T follicular helper cell (primary cell): ENCODE results near the gene DNAL4.

ENCODE experiments used
- DNase-seq: peaks from one replicate; pipeline ENCODE4 v3.0.0-alpha.2; 2020; ENCODE audit warnings: low read depth

The DNAL4 gene

DNA sequence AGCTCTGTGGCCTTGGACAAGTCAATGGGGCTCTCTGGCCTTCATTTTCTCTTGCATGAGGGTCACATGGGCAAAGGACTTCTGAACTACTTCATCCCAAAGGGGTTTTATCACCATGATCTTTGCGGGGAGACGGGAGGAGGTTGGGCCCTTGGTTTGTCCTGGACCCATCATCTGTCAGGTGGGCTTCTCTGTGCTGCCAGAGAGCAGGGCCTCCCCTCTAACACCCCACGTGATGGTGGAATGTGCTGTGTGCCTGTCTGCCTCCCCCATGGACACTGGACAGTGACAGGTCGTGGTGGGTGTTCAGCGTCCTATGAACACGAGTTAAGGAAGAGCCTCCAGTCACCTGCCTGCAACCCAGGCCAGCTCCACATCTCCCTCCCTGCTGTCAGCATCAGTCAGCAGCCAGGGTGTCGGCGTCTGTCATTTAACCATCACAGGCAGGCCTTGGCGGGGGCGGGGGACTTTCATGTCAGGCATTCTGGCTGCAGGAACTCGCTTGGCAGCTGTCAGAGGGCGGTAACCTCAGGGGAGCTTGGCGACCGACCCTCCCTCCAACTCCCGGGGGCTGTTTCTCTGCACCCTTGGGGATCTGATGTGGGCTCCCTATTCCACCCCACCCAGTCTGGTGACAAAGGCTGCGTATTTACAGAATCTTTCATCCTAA lies 35.5 kb downstream of the DNAL4 start:
- peak; percentile 64 for DNase-seq

DNA sequence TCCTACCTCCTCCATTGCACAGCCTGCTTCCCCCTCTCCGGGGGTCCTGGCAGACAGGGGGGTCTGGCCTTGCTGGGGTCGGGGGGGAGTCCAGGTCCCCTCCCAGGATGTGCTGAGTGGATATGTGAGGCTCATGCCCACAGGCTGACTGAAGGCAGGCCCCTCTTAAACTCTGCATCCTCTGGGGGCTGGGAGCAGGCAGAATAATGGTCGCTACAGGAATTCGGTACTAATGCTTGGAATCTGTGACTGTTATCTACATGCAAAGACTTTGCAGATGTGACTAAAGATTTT lies 36.5 kb downstream of the DNAL4 start:
- no peak for DNase-seq

DNA sequence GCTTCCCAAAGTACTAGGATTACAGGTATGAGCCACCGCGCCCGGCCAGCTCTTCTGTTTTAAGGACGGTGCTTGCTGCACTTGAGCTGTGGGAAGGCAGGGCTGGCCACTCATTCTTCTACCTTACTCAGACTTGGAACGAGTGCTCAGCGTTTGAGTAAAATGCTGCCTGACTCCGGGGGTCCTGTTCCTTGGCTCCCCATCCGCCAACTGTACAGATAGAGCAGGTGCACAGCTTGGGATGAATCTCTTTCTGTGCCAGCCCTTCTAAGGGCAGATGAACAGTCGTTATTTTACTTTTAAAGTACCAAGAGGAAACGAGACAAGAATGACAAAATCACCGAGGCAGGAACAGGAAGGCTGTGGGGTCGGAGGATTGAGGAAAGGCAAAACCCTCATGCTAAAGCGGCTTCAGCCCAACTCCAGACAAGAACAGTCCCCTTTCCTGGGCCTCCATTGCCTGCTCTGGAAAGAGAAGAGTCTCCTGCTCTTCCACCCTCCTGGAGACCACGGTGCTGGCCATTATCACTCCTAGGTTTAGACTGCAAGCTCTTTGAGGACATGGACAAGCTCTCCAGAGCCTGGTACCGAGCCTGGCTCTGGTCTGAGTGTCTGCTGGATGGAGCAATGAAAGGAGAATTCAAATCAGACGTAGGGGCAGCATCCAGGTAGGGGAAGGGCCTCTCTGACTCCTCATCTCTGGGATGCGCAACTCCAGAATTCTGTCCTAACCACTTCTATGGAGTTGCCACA lies 37.1 kb downstream of the DNAL4 start:
- DNase-seq = no peak

DNA sequence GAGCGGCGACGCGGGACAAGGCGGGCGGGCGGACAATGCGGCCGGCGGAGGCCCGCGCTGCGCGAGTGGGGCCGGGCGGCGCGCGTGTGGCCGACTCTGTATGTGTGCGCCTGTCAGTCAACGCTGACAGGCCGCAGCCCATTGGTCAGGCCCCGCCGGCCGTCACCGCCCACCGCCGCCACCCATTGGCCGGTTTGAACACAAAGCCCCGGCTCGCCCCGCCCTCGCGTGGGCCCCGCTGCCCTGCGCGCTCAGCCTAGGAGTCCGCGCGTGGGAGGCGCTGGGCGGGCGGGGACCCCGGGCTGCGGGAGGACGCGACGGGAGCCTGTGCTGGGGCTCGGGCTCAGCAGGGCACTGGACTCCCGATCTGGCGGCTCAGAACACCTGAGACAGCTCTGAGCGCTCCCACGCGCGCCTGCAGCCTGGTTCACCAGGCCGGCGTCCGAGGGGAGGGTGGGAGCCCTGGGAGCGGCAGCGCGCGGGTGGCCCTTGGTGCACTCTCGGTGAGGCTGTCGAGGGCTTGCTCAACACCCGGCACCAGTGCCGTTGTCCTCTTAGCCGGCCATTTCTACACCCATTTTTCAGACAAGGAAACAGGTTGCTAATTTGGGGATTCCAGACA lies 37.9 kb downstream of the DNAL4 start, which contains the start of gene SUN2:
Gene SUN2 (minus strand): TSS at position 88 of the 622 bp plus-strand sequence. CDS start 3,370 bp downstream, outside the sequence.
- peak; percentile 90 for DNase-seq

DNA sequence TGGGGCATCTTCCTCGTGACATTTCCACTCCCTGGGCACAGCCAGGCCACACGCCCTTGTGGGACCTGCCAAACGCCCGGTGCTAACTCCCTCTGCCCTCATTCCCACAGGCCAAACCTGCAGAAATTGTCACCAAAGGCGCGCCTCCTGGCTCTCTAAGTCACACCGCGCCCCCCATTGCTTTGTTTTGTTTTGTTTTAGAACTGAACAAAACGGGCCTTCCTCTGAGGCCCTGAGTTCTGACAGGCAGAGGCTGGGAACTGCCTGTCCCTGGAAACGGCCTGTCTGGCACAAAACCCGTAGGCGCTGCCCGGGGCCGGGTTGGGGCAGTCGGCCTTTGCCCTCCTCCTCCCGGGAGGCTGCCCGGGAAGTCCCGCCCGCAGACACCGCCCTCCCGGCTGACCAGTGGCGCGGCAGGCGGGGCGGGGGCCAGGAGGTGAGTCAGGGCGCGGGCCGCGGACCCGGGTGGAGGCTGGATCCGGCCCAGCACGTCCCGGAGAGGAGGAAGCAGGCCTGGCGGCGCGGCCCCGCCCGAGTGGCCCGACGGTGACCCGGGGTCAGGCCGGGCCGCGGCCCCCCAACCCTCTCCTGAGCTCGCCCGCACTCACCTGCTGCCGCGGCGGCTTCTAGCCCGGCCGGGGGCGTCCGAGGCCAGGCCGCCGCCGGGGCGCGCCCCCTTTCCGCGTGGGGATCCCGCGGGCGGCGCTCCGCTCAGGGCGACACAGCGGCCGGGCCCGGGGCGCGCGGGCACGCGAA lies 38.6 kb downstream of the DNAL4 start:
- DNase-seq = peak; percentile 18

DNA sequence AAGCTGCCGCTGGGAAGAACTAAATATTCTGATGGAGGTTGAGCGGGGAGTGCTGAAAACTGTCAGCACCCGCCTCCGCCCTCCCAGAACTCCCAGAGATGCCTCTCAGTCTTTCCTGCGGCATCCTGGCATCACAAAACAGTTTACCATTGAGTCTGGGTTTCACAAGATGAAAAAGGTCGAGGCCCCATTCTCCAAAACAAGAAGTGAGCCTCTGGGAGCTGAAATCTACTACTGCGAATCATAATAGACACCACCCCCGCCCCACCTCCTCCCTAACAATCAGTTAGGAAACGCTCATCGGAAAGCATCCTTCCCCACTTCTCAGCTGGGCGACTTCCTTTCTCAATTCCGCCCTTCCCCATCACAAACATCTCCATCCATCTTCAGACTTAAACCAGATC lies 39.2 kb downstream of the DNAL4 start:
- no peak for DNase-seq

DNA sequence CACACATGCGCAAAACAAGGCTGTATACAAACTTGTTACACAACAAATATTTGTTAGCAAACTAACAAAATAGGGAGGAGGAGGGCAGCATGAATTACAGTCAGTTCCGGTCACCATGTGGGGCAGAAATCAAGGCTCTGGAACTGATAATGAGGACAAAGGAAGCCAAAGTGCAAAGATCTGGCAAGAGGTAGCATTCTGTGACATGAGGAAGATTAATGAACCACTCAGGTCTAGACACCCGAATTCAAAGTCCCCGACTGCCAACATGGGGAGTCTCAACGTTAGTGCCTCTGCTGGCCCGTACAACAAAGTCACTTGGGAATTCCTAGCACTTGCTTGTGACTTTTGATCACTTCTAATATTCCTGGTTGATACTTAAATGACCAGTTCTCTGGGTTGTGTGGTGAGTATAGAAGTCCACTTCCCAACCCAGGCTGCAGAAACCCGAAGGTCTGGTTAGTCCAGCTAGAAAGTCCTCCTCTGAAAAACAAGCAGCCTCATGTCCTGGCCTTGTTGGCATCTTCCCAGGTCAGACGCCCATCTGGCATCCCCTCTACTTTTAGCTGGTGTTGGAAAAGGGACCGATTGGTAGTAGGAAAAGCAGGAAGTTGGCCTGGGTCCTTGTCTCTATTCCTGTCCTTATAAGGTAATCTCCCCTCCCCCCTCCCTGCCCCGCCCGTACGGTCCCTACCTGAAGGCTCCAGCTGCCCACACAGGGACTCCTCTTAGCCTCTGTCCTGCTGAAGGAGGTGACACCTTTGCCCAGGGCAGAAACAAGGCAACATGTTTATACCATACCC lies 39.8 kb downstream of the DNAL4 start:
- DNase-seq = no peak

DNA sequence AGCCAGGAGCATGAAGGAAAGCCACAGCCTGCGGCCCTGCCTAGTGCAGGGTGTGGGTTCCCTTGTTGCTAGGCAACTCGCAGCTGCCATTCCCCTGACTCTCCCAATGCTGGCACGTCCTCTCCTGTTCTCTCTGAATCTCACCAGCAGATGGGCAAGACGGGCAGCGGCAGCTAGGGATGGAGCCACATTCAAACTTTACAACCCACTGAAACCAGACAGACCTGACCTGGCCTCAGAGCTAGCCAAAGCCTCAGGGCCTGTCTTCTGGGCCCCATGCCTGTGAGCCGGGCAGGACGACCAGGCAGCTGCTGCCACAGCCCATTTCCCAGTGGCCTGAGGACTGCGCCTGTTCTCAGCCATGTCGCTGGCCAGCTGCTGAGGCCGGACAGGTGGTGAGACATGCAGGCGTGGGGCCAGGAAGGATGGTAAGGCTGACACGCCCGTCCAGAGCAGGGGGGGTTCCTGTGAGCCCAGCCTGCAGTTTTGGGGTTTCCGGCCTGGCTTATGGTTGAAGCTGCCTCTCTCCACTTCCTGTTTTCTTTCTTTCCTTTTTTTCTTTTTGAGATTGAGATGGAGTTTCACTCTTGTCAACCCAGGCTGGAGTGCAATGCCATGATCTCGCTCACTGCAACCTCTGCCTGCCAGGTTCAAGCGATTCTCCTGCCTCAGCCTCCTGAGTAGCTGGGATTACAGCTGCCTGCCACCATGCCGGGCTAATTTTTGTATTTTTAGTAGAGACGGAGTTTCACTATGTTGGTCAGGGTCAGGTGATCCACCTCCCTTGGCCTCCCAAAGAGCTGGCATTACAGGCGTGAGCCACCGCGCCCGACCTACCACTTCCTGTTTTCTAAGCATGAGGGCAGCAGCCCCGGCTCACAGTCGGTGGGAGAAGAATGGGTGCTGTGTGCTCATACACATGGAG lies 42.3 kb downstream of the DNAL4 start:
- peak; percentile 56 for DNase-seq

DNA sequence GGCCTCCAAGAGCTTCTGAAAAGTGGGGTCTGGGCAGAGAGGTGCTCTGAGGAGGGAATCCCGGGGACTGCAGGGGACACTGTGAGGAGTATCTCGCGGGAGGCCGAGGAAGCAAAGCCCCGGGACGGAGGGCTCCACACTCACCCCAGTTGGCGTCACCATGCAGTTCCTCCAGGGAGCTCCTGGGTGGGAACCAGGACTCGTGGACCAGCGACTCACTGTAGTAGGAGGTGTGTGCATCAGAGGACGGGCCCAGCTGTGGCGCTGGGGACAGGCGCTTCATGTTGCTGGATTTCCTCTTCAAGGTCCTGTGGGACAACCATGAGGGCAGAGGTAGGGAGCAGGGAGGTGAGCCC lies 42.9 kb downstream of the DNAL4 start:
- DNase-seq = no peak

DNA sequence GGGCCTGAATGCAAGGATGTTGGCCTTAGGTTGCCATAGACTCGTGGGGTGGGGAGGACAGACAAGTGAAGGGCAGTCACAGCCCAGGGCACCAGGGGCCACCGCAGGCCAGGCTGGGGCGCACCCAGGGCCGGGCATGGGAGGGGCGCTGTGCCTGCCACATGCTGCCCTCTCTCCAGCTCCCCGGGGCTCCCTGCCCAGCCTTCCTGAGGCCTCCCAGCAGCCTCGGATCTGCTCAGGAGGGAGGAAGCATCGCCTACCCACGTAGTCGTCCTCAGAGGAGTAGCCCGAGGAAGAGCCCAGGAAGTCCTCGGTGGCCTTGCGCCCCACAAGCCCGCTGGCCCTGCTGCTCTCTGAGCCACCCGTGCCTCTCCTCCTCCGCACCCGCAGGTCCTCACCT lies 43.3 kb downstream of the DNAL4 start:
- no peak for DNase-seq

DNA sequence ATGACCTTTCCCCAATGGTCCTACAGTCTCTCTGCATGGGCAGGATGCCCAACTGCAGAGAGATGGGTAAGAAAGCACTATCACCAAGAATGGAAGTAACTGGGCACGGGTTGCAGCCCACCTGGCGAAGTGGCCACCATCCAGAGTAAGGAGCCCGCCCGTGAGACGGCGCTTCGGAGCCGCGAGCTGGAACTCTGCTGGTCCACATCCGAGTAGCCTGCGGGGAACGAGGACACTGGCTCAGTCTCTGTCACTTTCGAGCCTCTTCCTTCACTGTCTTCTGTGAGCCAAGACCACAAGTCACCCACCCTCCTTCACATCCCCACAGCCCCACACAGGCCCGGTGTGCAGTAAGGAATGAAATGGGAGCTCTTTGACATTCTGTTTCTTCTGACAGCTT lies 43.8 kb downstream of the DNAL4 start:
- no peak for DNase-seq

DNA sequence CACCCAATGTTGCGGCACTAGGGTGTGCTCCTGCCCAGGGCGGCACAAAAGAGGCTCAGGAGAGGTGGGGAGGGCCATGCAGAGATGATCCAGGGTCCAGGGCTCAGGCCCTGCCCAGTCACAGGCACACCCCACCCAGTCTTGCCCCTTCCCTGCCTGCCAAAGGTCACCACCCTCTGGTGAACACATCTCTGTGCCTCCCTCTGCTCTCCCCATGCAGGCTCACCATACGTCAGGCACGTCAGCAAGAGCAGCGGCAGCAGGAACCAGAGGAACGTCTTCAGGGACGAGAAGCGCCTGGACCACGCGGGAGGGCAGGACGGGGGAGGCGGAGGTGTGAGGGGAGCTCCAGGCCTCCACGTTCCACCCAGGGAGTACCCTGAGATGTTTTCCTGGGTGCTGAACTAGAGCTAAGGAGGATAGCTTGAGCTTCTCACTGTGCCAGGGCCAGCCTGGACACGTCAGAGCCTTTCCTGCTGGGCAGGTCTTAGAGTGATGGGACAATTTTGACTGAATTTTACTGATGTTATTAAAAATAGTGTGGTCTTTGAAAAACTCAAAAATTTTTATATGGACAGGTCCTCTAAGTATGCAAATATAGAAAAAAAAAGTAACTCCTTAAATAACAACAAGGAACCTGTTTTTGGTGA lies 45.3 kb downstream of the DNAL4 start:
- no peak for DNase-seq

DNA sequence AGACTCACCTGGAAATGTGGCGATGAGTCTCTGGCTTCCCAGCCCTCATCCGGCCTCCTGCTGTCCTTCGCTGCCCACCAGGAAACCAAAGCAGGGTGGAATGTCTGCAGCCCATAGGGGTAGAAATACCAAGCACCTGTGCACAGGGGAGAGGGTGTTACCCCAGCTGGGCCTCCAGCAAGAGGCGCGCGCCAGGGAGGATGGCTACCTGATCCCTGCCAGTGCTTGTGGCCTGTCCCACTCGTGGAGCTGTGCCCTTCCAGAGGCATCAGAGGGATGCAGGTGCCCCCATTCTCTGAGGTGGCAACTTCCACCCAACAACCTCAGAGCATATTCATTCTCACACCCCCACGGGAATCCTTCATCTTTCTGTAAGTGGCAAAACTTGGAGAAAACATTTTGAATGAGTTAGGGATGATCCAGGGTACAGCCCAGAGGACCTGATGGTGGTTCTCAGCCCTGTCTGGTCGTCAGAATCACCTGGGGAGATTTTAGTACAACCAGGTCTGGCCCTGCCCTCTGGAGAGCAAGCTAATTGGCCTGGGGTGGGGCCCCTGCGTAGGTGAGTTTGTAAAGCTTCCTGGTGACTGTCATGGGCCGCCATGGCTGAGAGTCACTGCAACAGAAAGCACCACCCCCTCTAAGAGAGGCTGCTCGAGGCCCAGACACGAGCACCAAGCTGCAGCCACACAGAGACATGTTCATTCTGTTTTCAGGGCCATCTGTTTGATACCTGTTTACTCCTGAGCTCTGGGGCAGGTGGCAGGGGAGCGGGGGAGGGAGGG lies 48.1 kb downstream of the DNAL4 start:
- no peak for DNase-seq

DNA sequence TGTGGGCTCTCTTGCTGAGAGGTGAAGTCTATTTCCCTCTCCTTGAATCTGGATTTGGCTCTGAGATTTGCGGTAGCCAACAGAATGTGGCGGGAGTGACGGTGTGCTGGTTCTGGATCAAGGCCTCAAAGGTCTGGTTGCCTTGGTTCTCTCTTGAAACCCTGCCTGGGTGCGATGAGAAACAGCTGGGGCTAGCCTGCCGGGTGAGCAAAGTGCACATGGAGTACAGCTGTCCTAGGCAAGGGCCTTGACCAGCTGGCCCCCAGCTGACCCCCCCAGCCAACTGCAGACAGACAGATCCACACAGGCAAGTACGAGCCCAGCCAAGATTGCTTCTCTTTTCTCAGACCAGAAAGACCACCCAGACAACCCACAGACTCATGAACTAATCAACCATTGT lies 49.0 kb downstream of the DNAL4 start:
- no peak for DNase-seq

DNA sequence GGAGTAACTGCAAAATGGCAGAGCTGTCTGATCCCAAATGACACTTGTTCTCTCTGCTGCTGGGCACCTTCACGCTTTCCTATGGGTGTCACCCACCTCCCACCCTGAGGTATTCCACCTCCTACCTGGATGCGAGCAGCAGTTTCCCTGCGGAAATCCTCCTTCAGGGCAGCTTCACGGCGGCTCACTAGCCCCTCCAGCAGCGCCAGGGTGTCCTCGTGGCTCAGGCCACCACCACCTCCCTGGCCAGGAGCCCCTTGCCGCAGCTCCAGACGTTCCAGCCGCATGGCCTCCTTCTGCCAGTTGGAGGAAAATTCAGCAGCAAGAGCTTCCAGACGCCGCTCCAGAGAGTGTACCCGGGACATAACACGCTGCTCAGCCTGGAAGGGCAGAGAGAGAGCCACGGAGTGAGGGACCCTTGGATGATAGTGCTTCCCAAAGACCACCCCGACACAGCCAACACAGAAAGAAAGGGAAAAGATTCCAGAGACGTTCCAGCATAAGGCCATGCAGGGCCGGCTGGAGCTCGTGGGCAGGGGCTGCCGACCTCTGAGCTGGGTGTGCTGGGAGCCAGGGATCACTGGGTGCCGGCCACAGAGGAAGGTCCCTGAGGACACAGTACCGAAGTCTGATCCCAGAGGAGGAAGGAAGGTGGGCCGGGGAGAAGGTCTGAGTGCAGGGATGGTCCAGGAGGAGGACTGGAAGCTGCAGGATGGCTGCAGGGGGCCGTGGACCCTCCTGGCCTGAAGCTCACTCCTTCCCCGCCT lies 51.6 kb downstream of the DNAL4 start:
- DNase-seq = no peak

DNA sequence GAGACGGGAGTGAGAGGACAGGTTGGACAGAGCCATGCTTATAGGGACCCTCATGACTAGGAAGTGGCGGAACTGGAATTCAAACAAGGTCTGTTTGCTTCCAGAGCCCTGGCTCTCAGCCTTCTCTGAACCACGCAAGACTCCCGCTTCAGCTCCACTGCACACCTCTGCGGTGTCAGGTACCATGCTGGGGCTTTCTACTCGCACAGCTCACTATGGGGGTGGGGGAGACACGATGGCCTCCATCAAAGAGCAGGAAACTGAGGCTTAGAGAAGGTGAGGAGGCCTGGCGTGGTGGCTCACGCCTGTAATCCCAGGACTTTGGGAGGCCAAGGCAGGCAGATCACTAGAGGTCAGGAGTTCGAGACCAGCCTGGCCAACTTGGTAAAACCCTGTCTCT lies 52.4 kb downstream of the DNAL4 start:
- DNase-seq = no peak

DNA sequence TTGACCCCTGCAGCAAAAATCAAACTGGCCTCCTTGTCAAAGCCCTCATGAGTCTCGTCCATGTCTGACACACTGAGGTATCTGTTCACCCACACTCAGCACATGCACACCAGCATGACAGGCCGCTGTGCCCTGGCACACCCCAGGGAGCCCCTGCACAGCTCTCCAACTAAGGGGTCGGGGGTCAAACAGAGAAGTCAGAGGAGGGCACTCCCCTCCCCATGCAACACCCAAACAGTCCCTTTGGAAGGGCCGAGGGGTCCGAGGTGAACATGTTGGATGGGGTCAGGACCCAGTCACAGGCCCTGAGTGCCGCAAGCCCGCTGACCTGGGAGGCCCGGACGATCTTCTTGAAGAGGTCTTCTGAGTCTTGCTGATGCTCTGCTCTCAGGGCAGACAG lies 52.8 kb downstream of the DNAL4 start:
- no peak for DNase-seq

DNA sequence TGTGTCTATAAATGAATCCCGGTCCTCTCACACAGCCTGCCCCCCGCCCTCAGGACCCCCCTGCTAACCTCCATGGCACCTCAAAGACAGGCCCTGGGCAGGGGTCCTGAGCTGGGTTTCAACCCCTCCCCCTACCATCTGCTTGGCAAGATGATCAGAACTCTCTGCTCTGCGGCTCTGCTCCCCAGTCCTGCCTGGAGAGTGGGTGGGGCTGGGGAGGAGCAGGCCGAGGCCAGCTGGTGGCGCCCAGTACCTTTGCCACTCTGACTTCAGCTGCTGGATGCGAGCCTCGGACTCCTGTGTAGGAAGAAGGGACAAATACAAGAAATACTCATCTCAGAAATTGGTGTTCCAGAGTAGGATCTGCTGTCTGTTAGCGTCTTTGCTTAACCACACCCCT lies 53.2 kb downstream of the DNAL4 start:
- no peak for DNase-seq
